HEK293T (cell line): ENCODE results near the gene INTS15.

ENCODE experiments used
- CTCF ChIA-PET: fragments of 350-600 bp; formaldehyde crosslinking; extraction: SDS; loops from one replicate; lab custom pipeline; 2021; ENCODE audit warnings: antibody characterized with exemption, inconsistent platforms; lab: Yijun Ruan, JAX
- POLR2A ChIA-PET: fragments of 350-600 bp; formaldehyde crosslinking; extraction: SDS; loops from one replicate; lab custom pipeline; 2020; ENCODE audit warnings: antibody characterized with exemption, inconsistent platforms; lab: Yijun Ruan, JAX
- DNase-seq: peaks from one replicate; pipeline ENCODE4 v3.0.0; 2012; ENCODE audit warnings: mixed read lengths; ENCODE audit errors: extremely low spot score
- ARNT ChIP-seq: fragments of 450-650 bp; IDR thresholded peaks from 2 replicates; pipeline ENCODE4 v1.6.1; 2017; ENCODE audit warnings: mild to moderate bottlenecking
- BHLHE40 ChIP-seq: fragments of 450-650 bp; IDR thresholded peaks from 2 replicates; pipeline ENCODE4 v1.6.1; 2016; ENCODE audit warnings: mild to moderate bottlenecking, moderate library complexity, borderline replicate concordance
- CTBP1 ChIP-seq: fragments of 450-650 bp; IDR thresholded peaks from 2 replicates; pipeline ENCODE4 v1.6.1; 2016; ENCODE audit warnings: borderline replicate concordance
- ELF4 ChIP-seq: fragments of 450-650 bp; IDR thresholded peaks from 2 replicates; pipeline ENCODE4 v1.6.1; 2017; ENCODE audit warnings: antibody characterized with exemption
- FOXA1 ChIP-seq: fragments of 450-650 bp; IDR thresholded peaks from 2 replicates; pipeline ENCODE4 v1.6.1; 2016; ENCODE audit warnings: mild to moderate bottlenecking
- FOXK2 ChIP-seq: fragments of 450-650 bp; IDR thresholded peaks from 2 replicates; pipeline ENCODE4 v1.6.1; 2016; ENCODE audit warnings: mild to moderate bottlenecking
- FOXM1 ChIP-seq: fragments of 450-650 bp; IDR thresholded peaks from 2 replicates; pipeline ENCODE4 v1.6.1; 2017; ENCODE audit warnings: mild to moderate bottlenecking, borderline replicate concordance
- HDGF ChIP-seq: fragments of 450-650 bp; IDR thresholded peaks from 2 replicates; pipeline ENCODE4 v1.6.1; 2017; ENCODE audit warnings: antibody characterized with exemption, borderline replicate concordance
- L3MBTL2 ChIP-seq: fragments of 450-650 bp; conservative IDR thresholded peaks from 2 replicates; pipeline ENCODE4 v1.6.1; 2016; ENCODE audit warnings: mild to moderate bottlenecking
- LEF1 ChIP-seq: fragments of 450-650 bp; IDR thresholded peaks from 2 replicates; pipeline ENCODE4 v1.6.1; 2017; ENCODE audit warnings: mild to moderate bottlenecking, borderline replicate concordance
- NFRKB ChIP-seq: fragments of 450-650 bp; IDR thresholded peaks from 2 replicates; pipeline ENCODE4 v1.6.1; 2016; ENCODE audit warnings: mild to moderate bottlenecking, moderate library complexity
- PKNOX1 ChIP-seq: fragments of 450-650 bp; IDR thresholded peaks from 2 replicates; pipeline ENCODE4 v1.6.1; 2016
- SP1 ChIP-seq: fragments of 450-650 bp; IDR thresholded peaks from 2 replicates; pipeline ENCODE4 v1.6.1; 2017
- SUZ12 ChIP-seq: fragments of 450-650 bp; IDR thresholded peaks from 2 replicates; pipeline ENCODE4 v1.6.1; 2016; ENCODE audit warnings: mild to moderate bottlenecking
- TARDBP ChIP-seq: fragments of 450-650 bp; IDR thresholded peaks from 2 replicates; pipeline ENCODE4 v1.6.1; 2016
- ZNF384 ChIP-seq: fragments of 450-650 bp; IDR thresholded peaks from 2 replicates; pipeline ENCODE4 v1.6.1; 2016

The INTS15 gene

GRCh38 chr7:6563936-6564770 is 25.7 kb upstream of the INTS15 start:
- DNase-seq: no peak
- ChIA-PET POLR2A (no interaction called here), CTCF (no interaction called here)
- no peak for TF ChIP-seq ARNT
- TF ChIP-seq FOXK2: no peak
- TF ChIP-seq ELF4: no peak
- TF ChIP-seq SP1: no peak
- no peak for TF ChIP-seq NFRKB
- no peak for TF ChIP-seq FOXM1
- TF ChIP-seq SUZ12: no peak
- no peak for TF ChIP-seq TARDBP
- TF ChIP-seq ZNF384: no peak
- no peak for TF ChIP-seq CTBP1
- TF ChIP-seq L3MBTL2: no peak
- no peak for TF ChIP-seq HDGF
- no peak for TF ChIP-seq FOXA1
- TF ChIP-seq BHLHE40: no peak
- TF ChIP-seq PKNOX1: no peak
- no peak for TF ChIP-seq LEF1

GRCh38 chr7:6565655-6566054 is 24.2 kb upstream of the INTS15 start:
- POLR2A ChIA-PET: no interaction called here
- CTCF ChIA-PET: no interaction called here

GRCh38 chr7:6567886-6568285 is 21.9 kb upstream of the INTS15 start:
- CTCF ChIA-PET: no interaction called here
- POLR2A ChIA-PET: interaction anchor here (1.2 kb wide), 1 partner anchor 9 kb away, joined by 3 read pairs; the partner anchor contains the start of gene ZDHHC4
- TF ChIP-seq TARDBP (no peak), PKNOX1 (no peak), LEF1 (no peak), FOXA1 (no peak), ARNT (no peak), NFRKB (no peak), FOXK2 (no peak)
- DNase-seq: no peak

More at GRCh38 chr7:6565655-6566054, 24.2 kb upstream of the INTS15 start:
- no peak for TF ChIP-seq NFRKB
- no peak for TF ChIP-seq PKNOX1
- no peak for TF ChIP-seq CTBP1
- no peak for TF ChIP-seq LEF1
- TF ChIP-seq SP1: no peak
- no peak for TF ChIP-seq TARDBP
- no peak for TF ChIP-seq ZNF384
- TF ChIP-seq ARNT: no peak
- no peak for TF ChIP-seq ELF4
- no peak for TF ChIP-seq FOXK2
- no peak for TF ChIP-seq HDGF
- no peak for TF ChIP-seq SUZ12
- TF ChIP-seq FOXA1: no peak
- no peak for TF ChIP-seq BHLHE40
- no peak for TF ChIP-seq L3MBTL2
- TF ChIP-seq FOXM1: no peak
- DNase-seq: no peak

GRCh38 chr7:6571160-6571779 is 18.6 kb upstream of the INTS15 start:
- TF ChIP-seq ARNT: no peak
- TF ChIP-seq LEF1: no peak
- TF ChIP-seq FOXM1: no peak
- DNase-seq: no peak
- ChIA-PET CTCF (interaction anchor here (1.3 kb wide), 1 partner anchor 12 kb away, joined by 9 read pairs; no protein-coding TSS in a partner anchor), POLR2A (no interaction called here)

- ChIA-PET CTCF (interaction anchor here (0.6 to 2.0 kb wide), 5 partner anchors 13 to 67 kb away, joined by 3 to 8 read pairs (median 3); no protein-coding TSS in a partner anchor), POLR2A (interaction anchor here (1.0 to 1.5 kb wide), 4 partner anchors 14 to 59 kb away, joined by 4 to 6 read pairs (median 4); partner anchors contain the start of gene INTS15)
- TF ChIP-seq SUZ12 (no peak), PKNOX1 (0 out of 2 replicates have a peak, but pooled peaks have one; percentile 19)
- no peak for DNase-seq
Observed at GRCh38 chr7:6575281-6576023, 14.4 kb upstream of the INTS15 start.
